ENCODE measurements around the gene HAPLN2.
"Not testable (repeated sequence)": the region's sequence is repeated elsewhere in the genome, so short reads cannot be mapped to it uniquely, and the experiment has no call there.

The HAPLN2 gene

DNA sequence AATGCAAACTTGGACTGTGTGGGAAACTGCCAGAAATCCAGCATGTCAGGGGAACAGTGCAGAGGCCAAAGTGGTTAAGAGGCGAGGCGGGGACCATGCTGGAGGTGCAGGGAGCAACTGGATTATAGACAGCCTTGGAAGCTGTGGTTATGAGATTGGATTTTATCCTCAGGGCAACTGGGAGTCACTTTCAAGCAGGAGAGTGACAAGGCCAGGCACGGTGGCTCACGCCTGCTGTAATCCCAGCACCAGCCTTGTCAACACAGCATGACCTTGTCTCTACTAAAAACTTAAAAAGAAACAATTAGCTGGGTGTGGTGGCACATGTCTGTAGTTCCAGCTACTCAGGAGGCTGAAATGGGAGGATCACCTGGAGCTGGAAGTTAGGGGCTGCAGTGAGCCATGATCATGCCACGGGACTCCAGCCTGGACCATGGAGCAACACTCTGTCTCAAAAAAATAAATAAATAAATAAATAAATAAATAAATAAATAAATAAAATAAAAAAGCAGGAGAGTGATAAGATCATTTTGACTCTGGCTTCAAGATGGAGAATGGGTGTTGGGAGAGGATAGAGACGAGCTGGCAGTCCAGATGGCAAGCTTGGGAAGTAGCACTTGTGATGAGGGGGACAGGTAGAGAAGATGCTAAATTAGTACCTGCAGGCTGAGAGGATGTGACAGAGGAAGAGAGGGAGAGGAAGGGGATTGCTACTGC, 3.5 kb downstream of the HAPLN2 start:
- DNase-seq (ENCODE audit: low spot score): no peak

DNA sequence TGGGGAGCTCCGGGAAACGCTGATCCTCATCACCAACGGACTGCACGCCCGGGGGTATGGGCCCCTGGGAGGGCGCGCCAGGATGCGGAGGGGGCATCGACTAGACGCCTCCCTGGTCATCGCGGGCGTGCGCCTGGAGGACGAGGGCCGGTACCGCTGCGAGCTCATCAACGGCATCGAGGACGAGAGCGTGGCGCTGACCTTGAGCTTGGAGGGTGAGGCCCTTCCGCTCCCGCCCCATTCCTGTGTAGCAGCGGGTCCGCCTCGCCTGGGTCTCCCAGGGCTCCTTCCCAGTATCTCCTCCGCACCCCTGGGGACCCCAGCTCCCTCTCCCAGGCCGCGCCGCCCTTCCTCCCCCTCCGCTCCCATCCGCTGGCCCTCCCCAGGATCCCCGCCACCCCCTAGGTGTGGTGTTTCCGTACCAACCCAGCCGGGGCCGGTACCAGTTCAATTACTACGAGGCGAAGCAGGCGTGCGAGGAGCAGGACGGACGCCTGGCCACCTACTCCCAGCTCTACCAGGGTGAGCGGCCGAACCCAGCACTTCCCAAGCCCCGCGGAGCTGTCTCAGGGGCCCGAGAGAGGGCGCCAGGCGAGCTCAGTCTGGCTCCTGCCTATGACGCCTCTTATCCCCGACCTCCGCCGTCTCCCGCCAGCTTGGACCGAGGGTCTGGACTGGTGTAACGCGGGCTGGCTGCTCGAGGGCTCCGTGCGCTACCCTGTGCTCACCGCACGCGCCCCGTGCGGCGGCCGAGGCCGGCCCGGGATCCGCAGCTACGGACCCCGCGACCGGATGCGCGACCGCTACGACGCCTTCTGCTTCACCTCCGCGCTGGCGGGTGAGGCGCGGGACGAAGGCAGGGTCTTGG, 5.0 kb downstream of the HAPLN2 start:
- DNase-seq (ENCODE audit: low spot score): no peak

DNA sequence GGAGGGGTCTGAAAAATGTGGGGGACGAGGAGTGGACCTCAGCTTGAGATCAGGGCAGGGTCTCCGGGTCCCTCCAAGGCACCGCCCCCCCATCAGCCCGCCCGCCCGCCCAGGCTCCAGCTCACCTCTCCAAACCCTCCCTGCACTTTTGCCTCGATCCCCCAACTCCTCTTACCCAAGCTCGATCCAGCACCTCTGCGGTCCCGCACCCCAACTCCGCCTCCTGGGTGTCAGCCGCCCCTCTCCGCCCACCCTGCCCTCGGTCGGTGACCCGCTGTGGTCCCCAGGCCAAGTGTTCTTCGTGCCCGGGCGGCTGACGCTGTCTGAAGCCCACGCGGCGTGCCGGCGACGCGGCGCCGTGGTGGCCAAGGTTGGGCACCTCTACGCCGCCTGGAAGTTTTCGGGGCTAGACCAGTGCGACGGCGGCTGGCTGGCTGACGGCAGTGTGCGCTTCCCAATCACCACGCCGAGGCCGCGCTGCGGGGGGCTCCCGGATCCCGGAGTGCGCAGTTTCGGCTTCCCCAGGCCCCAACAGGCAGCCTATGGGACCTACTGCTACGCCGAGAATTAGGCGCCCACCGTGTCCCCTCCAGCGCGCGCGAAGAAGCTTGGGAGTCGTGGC, 5.7 kb downstream of the HAPLN2 start:
- DNase-seq (ENCODE audit: low spot score): no peak

DNA sequence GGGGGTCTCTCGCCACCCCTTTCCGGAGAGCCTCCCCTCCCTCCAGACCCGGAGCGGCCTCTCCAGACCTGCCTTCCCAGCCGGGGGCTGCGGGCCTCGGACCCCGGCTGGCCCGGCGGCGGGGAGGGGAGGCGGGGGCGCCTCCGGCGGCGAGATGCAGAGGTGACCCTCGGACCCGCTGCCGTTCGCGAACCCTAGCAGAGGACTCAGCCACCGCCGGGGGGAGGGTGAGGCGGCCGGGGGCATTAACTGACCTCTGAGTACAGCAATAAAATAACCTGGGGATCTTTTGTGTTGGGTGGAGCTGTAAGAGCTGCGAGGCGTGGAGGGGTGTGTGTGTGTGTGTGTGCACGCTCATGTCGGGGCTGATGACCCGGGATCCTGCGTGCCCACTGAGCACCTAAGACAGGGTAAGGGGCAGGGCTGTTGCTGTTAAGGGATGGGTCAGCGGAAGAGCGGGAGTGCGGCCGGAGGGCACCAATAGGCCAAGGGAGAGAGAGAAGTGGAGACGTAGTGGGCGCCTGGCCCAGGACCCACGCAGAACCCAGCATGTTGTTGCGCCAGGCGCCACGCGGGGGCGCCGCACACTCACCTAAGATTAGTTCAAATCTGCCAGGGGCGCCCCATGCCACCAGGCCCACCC, 6.3 kb downstream of the HAPLN2 start:
- DNase-seq (ENCODE audit: low spot score): peak; percentile 57

DNA sequence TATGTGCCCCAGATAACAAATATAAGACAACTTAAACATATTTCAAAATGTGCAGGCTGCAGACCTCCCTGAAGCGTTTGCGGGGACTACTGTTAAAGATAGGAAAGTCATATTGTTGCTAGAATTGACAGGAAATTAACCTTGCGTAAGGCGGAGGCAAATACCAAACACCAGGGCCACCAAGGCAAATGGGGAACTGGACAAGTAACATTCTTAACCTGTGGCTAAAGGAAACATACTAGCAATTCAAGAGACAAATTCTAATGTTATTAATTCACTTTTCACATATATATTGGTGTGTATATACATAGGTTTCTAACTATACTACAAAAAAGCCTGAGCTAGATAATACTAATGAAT, 6.8 kb downstream of the HAPLN2 start:
- DNase-seq (ENCODE audit: low spot score): no peak

DNA sequence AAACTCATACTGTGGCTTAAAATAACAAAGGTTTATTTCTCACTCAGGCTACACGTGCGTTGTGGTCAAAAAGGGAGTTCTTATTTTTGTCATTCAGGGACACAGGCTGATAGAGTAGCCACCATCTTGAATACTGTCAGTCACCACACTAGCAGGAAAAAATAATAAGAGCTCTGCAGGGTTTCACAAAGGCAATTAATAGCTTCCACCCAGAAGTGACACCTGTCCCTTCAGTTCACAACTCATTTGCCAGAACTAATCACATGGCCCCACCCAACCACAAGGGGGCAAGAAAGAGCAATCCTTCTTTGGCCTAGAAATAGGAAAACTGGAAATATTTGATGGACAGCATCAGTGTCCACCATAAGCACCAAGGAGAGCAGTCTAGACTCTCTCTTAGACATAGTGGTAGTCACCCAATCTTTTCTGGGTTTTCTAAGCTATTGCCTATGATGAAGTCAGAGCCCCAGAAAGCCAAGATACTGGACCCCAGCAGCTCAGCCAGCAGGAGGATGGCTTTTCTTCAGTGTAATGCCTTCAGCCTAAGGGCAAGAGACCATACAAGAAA, 8.2 kb downstream of the HAPLN2 start:
- DNase-seq (ENCODE audit: low spot score): peak; percentile 65

DNA sequence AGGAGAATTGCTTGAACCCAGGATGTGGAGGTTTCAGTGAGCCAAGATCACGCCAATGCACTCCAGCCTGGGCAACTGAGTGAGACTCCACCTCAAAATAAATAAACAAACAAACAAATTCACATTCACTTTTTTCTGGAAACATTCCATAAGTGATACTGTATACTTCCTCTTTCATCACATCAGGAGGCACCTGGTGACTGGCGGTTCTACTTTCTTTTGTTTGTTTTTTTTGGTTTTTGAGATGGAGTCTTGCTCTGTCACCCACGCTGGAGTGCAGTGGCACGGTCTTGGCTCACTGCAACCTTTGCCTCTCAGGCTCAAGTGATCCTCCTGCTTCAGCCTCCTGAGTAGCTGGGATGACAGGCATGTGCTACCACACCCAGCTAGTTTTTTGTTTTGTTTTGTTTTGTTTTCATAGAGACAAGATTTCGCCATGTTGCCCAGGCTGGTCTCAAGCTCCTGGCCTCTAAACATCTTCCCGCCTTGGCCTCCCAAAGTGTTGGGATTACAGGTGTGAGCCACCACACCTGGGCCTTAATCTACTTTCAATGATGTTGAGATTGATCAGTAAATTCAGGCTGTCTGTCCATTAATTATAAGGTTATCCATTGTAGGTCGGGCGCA, 10.7 kb downstream of the HAPLN2 start:
- DNase-seq (ENCODE audit: low spot score): no peak

DNA sequence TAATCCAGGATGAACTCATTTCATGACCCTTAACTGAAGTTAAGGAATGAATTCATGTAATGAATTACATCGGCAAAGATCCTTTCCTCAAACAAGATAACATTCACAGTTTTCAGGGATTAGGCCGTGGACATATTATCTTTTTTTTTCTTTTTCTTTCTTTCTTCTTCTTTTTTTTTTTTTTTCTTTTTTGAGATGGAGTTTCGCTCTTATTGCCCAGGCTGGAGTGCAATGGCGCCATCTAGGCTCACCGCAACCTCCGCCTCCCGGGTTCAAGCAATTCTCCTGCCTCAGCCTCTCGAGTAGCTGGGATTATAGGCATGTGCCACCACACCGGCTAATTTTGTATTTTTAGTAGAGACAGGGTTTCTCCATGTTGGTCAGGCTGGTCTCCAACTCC, 11.9 kb downstream of the HAPLN2 start:
- not testable (repeated sequence) for DNase-seq (ENCODE audit: low spot score)

DNA sequence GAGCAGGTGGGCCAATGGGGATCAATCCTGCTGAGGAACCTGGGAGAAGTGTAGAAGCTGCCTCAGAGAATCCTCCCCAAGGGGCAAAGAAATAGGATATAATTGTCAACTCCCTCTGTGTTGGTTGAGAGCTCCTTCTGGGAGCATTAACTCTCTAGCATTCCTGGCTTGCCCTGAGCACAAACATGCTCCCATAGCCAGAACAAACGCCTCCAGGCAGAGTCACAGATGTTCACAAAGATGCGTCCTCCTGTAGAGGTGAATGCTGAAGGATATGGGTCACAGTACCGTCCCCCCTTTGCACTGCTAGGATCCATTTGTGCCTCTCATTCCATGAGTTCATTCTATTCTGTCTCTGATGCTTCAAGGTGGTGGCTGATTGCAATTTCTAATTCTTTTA, 13.1 kb downstream of the HAPLN2 start:
- DNase-seq (ENCODE audit: low spot score): no peak

DNA sequence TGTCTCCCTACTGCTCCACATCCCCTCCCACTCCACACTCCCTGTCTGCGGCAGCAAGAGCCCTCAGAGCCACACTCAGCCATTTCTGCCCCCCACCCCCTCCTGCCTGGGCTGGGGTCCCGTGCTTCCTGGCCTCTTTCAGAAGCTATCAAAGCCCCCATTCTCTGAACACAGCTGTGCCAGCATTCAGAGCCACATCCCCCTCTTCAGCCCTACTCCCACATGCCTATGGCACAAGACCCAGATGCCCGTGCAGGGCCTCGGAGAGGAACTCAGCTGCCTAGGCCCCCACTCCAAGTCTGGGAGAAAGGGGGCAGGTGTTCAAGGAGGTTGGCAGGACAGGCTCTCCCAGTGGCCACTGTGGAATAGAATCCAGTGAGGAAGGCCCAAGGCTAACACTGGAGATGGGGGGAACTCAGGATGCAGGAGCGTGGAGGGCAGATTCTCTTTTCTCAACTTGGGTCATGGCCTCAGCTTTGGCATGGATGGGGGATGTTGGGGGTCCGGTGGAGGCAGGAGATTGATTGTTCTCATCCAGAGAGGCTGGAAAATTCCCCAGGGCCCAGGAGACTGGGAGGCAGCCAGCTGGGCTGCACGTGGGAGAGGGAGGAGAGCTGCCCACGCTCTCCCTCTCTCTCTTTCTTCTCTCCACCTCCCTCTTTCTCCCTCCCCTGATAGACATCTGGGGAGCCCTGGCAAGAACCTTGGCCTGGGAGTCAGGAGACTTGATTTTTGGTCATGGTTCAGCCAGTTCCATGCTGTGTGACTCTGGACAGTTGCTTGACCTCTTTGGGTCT, 19.2 kb downstream of the HAPLN2 start:
- DNase-seq (ENCODE audit: low spot score): no peak

DNA sequence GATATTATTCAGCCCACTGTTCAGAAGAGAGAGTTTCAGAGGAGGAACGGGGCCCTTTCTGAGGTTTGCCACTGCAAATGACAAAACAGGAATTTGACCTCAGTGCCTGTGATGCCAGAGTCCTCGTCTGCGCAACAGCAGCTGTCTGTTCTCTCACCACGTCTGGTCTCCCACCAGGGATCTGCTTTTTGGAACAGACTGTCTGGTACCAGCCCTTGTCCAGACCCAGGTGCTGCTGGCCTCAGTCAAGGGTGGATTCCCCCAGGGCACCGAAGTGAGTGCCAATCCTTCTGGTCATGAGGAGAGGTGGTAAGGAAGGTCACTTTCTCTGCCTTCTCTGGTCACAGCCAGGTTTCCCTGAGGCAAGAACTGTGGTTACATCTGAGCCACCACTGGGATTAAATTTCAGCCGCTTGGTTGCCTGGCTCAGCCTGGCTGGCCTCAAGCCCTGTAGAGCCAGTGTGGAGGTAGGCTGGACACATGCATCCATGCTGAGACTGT, 20.4 kb downstream of the HAPLN2 start:
- no peak for DNase-seq (ENCODE audit: low spot score)

DNA sequence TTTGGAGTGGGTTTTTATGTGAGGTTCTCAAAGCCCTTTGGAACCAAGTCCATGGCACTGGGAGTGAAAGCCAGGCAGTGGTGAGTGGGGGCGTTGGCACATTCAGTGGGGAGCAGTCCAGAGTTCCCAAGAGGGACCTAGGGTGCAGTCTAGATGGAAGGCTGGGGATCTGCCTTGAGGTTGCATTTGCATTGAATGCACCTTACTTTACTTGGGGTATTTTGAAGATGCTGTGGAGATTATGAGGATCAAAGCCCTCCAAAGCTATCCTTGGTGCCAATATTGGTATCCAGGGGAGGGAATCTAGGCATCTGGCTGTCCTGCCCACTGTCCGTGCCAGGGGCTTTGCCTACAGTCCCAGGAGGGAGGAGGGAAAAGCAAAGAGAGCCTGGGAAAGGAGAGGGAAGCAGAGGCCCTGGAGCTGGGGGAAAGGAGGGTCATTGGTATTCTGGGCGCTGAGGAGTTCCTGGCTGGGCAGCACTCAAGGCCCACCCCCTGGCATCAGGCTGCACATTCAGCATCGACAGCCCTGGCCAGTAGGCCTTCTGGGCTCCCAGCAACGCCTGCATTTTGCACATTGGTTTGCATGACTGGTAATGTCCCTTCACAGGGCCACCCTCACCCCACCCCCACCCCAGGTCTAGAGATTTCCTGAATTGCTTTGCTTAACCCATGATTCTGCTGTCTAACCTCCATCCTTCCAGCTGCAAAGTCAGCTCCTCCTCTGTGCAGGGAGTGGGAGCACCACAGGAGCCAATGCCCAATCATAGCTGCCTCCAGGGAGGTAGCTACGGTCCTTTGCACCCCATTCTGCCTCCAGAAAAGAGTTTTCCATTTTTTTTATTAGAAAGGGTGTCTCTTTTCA, 21.9 kb downstream of the HAPLN2 start:
- DNase-seq (ENCODE audit: low spot score): no peak

DNA sequence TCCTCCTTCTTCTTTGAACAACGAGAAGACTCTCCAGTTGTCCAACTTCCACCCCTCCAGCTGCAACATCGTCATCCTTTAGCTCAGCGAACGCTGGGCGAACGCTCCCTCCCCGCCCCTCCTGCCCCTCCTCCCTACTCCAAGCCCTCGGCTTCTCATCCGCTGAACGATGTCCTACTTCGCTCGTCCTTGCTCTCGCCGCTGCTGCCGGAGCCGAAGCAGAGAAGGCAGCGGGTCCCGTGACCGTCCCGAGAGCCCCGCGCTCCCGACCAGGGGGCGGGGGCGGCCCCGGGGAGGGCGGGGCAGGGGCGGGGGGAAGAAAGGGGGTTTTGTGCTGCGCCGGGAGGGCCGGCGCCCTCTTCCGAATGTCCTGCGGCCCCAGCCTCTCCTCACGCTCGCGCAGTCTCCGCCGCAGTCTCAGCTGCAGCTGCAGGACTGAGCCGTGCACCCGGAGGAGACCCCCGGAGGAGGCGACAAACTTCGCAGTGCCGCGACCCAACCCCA, 22.6 kb downstream of the HAPLN2 start, which contains the start of gene BCAN:
Gene BCAN, plus strand, starts transcription at position 357 of the 504 bp plus-strand sequence. CDS start 3,938 bp downstream, outside the sequence.
- no peak for DNase-seq (ENCODE audit: low spot score)

DNA sequence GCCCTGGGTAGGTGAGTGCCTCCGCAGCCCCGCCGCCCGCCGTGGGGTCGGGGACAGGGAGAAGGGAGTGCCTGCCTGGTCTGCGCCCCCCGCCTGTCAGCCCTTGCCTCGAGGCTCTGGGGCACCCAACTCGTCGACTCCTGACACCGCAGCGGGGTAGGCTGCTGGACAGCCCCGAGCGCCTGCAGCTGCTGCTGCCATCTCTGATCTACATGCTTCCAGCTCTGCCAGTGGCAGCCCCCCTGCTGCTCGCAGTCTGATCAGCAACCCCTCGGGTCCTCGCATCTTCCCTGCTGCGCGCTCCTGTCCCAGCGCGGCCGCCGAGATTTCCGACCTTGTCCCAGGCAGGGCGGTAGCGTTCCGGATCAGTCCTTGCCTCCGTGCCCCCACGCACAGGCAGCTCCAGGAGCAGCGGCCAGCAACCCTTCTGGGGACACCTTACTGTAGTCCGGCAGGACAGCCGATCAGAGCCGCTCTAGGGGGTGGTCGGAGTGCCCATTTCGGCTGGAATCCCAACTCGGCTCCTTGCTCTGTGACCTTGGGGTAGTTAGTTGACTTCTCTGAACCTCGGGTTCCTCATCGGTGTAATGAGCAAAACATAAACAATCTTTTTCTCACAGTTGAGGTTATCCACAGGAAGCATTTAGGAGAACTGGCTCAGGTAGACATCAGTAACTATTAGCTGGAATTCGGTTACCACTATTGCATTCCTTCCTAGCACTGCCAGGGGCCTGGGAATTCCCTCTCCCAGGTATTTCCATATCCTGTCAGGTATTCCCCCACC, 23.2 kb downstream of the HAPLN2 start:
- no peak for DNase-seq (ENCODE audit: low spot score)

DNA sequence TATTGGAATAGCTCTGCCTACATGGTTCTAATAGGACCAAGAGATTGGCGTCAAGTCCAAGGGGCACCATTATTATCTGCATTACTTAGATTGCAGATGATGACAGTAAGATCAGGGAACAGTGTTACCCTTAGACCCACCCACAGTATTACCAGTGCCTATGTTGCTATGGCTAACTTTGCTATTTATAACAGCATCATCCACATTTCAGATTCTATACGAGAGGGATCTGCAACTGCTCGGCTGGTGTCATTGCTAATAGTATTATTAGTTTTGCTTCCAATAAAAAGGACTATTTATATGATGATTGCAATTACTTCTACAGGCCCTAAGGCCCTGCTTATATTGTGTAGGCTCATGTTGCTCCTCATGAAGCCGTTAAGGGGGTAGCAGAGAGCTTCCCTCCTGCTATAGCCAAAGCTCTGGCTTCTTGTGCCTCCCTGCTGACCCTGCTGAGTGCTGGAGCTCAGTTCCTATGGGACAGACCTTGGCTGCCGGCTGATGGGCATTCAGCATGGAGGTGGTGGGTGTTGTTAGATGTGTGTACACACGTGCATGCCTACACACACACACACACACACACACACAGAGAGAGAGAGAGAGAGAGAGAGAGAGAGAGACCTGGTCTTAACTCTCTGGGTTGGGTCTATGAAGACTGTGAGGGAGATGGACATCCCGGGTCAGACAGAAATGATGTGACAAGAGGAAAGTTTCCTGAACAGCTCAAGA, 24.0 kb downstream of the HAPLN2 start:
- no peak for DNase-seq (ENCODE audit: low spot score)

DNA sequence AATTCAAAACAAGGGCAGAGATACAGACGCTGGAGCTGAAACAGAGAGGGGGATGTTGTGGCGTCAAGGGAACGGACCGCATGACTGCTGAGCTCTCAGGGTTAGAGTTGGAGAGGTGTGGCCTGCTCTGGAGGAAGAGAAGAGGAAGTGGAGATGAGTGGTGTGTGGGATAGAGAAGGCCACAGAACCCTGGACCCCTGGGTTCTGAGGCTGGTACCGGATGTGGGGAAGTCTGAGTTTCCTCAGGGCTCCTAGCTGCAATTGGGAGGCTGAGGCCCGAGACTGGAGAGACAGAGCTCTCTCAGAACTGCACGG, 24.5 kb downstream of the HAPLN2 start:
- no peak for DNase-seq (ENCODE audit: low spot score)

DNA sequence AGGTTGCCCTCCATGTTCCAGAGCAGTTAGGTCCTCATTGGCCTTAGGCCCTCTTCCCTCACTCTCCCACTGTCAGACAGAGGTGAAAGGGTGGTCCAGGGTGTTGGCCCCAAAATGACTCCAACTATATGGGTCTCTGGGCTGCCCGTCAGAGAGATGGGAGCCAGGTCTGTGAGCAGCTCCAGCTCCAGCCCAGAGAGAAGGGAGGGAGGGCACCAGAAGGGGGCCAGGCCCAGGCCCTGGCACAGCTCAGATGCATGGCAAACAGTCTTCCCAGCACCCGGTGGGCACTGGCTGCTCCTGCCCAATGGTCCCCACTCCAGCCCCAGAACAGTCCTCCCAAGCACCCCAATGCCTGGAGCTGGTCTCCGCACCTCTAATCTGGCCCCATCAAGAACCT, 24.9 kb downstream of the HAPLN2 start:
- DNase-seq (ENCODE audit: low spot score): no peak

DNA sequence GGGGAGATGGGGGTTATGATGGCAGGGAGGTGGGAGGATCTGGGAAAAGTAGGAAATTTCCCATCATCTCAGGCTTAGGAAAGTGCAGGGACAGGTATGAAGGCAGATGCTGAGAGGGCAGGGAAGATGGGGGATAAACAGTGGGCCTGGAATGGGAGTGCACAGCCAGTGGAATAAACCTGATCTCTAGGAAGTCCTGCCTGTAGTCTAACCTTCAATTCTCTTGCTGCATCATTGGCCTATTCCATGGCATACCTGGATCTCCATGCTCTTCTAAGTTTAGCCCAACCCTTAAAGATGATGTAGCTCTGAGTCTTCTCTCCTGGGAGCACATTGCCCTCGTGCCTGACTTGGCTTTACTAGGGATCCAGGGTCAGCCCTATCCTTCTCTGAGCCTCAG, 25.4 kb downstream of the HAPLN2 start:
- DNase-seq (ENCODE audit: low spot score): no peak
